GM21515 (cell line): Measurements from ENCODE around the gene LYZL6.
"Not testable (repeated sequence)": the region's sequence is repeated elsewhere in the genome, so short reads cannot be mapped to it uniquely, and the experiment has no call there.

Experiments
- ATAC-seq: cut with Tn5 transposase; IDR thresholded peaks from one replicate; pipeline ENCODE4 v1.9.1; 2021; ENCODE audit not compliant: unreplicated experiment

Gene LYZL6

DNA sequence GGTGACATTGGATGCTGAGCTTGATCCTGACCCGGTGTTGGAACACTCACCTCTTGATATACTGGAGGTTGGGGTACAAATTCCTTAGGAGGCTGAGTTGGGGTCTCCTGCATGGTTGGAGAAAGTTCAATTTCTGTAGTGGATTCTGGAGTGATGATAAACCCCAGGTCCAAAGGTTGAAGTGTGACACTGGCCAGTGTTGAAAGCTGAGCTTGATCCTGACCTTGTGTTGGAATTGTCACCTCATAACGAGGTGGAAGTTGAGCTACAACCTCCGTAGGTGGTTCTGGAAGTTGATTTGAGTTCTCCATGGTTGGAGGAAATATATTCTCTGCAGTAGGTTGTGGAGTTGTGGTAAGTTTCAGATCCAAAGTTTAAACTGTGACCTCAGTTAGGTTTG, 34.1 kb downstream of the LYZL6 start:
- no peak for ATAC-seq

DNA sequence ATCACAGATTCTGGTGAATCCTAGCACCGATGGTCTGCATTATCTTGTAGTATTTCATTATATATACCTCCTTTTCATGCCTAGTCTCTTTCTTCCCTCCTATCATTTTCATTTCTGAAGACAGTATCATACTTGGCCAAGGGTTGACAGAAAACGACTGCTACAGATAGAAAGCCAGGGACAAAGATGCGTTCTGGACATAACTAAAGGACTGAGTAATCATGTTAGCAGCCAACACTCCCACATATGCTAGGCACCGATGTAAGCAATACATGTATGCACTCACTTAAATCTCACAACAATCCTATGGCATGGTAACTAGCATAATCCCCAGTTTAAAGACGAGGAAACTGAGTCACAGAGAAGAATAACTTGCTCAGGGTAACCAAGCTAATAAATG, 35.8 kb downstream of the LYZL6 start:
- ATAC-seq, result no peak

DNA sequence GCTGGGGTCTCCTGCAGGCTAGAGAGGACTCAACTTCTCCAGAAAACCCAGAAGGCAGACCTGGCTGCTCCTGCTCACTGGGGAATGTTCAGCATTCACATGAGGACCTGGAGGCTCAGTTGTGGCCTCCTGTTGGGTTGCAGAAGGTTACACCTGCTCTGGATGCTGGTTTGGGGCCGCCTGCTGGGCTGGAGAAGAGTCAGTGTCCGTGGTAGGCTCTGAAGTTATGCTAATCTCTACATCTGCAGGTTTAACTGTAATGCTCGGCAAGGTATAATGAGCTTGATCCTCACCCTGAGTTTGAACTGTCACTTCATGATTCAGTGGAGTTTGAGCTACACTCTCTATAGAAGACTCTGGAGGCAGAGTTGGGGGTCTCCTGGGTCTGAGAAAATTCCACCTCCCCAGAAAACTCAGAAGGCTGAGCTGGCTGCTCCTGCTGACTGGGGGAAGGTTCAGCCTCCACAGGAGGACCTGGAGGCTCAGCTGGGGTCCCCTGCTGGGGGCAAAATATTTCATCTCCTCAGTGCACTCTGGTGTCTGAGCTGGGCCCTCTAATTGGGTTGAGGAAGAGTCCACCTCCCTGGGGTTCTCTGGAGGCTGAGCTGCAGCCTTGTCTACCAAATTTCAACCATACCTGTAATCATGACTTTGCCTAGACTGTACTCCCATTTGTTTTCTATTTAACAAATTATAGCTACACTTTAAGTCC, 36.4 kb downstream of the LYZL6 start:
- no peak for ATAC-seq

DNA sequence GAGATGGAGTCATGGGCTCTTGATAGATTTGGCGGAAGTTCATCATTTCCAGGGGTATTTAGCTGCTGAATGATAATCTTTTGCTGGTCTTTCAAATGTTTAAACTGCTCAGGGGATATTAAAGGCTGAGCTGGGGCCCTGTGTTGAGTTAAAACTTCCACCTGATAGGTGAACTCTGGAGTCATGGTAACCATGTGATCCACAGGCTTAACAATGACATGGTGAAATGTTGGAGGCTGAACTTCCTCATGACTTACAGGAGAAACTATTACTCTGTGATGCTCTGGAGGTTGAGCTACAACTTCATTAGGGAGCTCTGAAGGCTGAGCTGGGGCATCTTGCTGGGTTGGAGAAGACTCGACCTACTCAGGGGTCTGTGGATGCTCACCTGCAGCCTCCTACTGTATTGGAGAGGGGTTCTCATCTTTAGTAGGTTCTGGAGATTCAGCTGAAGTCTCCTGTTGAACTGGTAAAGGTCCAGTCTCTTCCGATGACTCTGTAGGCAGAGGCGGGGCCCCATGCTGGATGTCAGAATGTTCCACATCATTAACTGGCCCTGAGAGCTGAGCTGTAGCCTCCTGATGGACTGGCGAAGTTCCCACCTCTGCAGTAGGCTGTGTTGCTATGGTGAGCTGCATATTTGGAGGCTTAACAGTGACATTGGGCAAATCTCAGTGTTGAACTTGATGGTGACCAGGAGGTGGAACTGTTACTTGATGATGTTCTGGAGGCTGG, 37.2 kb downstream of the LYZL6 start:
- no peak for ATAC-seq

DNA sequence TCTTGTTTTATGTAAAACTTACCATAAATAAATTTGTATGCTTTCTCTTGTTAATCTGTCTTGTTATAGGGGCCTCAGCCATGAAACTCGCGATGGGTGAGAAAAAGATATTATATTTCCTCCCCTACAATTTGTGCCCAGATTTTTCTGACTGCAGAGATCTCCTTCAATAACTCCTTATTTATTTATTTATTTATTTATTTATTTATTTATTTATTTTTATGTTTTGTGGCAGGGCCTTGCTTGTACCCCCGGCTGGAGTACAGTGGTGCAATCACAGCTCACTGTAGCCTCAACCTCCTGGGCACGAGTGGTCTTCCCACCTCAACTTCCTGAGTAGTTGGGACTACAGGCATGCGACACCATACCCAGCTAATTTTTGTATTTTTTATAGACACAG, 40.1 kb downstream of the LYZL6 start:
- no peak for ATAC-seq

DNA sequence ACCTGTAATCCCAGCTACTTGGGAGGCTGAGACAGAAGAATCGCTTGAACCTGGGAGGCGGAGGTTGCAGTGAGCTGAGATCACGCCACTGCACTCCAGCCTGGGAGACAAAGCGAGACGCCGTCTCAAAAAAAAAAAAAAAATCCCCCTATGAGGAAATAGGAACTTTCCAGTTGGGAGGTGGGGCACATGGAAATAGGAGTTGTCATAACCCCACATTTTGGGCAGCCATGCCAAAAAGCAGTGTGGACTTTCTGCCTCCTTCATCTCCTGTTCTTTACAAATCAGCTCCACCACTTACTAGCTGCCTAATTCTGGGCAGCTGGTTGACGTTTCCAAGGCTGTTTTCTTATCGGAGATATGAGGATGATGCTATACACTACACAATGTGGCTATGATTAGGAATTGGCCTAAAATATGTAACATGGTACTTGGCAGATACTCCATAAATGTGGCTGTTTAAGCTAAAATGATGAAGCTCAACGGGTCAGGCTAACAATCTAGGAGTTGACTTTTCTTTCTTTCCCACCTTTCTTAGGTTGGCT, 41.8 kb downstream of the LYZL6 start:
- no peak for ATAC-seq

DNA sequence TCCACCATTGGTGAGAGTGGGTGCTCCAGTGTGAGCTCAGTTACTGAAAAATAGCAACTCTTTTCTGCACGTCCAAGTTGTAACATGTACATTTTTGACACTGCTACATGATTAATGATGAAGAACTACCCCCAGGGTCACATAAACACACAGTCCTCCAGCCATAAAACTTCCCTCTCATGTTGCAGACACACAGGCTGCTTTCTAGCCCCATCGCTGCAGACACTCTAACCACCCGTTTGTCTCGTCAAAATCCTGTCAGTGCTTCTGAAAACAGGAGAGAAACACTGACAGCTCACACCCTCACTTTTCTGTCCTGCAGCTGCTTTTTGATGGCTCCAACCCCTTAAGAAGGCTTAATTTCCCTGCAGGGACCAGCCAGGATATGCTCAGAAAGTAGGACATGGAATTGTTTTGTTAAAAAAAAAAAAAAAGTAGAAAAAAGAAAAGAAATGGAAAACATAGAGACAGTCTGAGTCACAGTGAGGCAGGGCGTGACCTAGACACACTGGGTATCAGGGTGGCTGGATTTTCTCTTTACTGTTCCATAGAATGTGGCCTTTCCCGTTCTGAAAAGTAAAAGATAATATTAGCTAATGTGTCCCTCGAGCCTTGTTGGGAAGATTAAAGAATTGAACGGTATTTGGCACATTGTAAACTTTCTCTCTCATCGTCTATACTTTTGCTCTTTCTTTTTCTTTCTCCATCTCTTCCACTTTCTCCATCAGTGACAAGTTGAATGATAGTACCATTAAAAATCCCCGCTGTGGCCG, 42.6 kb downstream of the LYZL6 start:
- ATAC-seq, result no peak

DNA sequence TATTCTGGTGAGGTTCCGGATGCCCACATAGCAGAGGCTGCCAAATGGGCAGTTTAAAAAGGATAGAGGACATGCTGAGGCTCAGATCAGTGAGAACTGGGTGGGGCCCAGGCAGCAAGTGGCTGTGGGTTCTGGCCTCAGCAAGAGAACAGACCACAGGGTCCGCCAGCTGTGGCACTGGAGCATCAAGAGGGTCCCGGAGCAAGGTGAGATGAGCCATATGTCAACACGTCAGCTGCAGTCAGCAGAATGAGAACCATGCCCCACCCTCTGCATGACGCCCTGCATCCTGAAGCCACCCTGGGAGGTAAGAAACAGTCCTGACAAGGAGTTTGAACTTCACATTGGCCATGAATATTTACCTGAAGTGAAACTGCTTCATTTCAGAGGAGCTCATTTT, 43.2 kb downstream of the LYZL6 start:
- no peak for ATAC-seq

DNA sequence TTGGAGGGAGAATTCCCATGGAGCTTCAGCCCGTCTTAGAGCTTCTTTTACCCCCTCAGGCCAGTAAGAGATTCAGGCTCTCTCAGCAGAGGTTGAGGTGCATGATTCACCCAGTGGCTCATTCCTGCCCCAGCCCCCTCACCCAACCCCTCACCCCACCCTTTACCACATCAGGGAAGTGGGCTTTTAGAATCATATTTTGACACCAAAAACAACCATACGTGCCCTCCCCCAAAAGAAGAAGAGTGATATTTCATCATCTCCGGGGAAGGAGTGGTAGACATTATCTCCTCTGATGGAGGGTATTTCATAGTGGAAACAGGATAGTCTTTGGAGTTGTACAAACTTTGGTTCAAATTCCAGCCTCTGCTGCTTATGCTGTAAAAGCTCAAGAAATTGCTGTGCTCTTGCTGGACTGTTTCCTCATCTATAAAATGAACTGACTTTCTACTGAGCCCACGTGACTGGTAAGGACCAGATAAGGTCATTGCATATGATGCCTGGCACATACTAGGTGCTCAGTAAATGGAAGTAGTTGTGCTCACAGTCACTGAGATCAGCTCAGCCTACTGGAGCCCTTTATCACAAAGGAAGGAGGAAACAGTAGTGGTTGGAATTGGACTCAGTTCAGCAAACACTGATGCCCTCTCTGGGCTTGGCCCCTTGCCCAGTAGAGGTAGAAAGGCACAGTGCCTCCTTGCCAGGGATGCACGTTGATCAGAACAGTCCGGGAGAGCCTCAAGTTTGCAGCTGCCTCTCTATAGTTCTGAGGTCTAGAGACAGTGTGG, 45.0 kb downstream of the LYZL6 start:
- no peak for ATAC-seq

DNA sequence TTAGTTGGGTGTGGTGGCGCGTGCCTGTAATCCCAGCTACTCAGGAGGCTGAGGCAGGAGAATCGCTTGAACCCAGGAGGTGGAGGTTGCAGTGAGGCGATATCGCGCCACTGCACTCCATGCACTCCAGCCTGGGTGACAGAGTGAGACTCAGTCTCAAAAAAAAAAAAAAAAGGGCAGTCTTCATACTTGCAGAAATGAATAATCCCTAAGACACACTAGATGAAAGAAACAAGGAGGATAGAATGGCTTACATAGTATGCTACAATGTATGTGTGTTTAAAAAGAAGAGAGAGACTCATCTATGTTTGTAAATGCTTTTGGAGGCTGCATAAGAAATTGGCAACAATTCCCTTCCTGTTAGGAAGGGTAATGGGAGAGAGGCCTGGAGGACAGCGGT, 45.7 kb downstream of the LYZL6 start:
- not testable (repeated sequence) for ATAC-seq

DNA sequence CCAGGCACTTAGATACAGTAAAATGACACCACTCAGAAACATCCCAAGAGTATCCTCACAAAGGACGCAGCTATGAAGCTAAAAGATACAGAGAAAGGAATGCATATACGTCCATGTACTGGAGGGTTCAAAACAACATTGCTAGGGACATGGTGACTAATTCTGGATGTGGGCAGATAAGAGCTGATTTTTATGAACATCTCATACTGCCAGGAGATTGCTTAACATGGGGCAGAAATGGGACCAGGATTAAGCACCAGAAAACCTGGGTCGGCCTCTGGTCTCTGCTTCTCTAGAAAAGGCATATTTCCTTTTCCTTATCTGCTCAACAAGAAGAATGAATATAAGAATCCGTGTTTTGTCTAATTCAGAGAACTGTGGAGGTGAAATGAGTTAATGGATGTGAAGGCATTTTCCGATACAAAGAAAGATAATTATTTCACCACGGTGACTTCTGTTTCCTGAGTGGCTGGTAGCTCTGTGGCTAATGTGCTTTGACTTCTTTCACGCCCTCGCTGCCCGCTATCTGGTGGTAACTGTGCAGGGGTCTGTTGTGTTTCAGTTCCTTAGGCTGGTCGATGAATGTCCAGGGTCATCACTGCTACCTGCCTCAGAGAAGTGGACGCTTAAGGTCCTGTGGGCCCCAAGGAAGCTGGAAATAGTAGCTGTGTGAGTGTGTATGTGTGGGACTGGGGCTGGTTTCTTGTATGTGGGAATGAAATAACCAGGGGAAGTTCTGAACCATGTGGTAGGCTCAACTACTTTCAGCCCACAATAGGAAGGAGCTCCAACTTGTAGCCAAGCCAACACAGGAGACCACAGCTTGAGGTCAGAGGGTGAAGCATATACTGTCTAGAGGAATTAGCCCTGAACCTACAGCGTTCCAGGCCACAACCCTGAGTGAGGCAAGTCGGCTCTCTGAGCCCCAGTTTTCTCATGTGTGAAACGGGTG, 47.6 kb downstream of the LYZL6 start:
- ATAC-seq, result no peak

DNA sequence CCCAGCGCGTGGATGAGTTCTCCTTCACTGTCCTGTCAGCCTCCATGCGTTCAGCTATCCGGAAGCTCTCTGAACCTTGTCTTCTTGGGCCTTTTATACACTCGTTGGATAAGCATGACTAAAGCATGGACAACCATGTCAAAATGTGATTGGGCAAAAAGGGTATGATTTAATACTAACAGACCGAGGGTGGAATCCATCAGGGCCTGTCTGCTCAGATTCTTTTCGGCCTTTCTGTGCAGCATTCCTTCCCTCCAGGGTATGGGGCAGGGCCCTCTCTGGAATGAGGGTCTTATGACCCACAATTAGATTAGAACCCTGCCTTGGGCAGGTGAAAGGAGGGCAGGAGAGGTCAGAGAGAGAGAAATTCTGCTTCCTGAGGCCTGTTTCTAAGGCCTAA, 49.3 kb downstream of the LYZL6 start:
- ATAC-seq, result no peak

DNA sequence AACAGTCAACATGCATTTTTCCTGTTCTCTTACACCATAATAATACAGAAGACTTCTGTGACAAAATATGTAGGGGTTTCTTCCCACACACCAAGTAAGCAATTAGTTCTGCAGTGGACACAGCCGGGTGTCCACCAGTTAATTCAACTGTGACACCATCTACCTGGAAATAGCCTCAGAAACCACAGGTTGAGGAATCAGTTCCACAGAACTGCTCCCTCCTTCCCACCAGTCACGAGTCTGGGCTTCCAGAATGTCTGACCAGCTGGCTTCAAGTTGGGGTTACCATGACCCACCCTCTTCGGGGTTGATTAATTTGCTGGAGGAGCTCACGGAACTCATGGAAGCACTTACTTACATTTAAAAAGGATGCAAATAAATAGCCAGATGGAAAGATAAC, 49.8 kb downstream of the LYZL6 start:
- no peak for ATAC-seq

DNA sequence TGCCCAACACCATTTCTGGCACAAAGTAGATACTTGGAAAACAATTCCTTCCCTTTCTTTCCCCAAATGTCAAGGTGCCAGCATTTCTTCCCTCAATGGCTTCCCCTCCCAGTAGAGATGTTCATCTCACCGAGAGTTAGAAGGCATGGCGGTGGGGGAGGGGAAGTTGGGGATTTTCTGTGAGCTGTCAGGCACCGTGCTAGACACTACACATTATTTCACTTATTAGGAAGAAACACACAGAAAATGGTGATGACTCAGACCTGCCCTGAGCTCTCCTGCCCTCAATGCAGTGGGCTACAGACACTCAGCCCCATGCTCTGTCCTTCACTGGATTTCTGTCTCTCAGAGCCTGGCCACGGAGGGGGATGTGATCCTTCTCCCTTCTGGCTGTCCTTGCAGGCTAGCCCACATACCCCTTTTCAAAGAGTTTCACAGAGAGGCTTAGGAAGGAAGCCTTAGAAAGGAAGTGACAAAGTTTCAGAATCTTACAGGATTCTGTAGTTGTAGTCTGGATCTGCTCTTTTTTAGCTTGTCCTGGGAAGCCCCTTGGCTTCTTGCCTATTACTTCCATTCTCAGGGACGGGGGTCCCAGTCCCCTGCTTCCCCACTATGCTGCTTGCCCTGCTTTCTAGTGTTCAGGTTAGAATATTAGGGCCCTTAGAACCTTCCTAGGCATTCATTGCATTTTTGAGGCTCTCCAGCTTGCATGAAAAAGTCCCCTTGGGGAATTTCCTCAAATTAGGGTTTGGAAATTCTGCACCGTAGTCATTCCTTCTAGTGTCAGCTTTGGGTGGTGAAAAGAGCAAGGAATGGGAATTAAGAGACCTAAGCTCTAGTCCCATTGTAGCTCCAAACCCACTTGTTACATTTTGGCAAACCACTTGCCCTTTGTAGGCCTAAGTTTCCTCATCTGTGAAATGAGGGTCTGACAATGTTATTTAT, 51.1 kb downstream of the LYZL6 start:
- ATAC-seq, result no peak

DNA sequence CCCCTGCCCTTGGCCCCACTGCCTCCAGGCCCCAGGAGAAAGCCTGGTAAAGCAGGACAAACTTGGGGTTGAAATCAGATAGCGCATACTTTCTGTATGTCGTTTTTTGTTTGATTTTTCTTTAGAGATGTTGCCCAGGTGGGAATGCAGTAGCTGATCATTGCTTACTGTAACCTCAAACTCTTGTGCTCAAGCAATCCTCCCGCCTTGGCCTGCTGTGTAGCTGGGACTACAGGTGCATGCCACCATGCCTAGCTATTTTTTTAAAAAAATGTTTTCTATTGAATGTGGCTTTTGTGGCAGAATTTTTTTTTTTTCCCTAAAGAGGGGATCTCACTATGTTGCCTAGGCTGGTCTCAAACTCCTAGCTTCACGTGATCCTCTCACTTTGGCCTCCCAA, 52.2 kb downstream of the LYZL6 start:
- ATAC-seq, result no peak

DNA sequence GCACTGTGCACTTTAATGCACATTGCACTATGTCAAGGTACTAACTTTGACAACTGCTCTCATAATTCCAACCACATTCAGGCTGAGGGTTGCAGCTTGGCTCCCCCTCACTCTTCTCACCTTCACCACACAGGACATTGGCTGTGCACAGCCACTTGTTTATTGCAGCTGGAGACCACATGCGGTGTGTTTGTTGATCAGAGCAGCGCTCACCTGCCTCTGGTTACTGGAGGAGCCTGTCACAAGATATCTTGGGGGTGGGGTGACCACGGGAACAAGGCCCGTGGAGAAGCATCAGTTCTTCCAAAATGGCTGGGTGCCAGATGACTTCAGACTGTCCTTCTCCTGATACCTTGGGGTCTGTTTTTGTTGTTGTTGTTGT, 52.7 kb downstream of the LYZL6 start:
- no peak for ATAC-seq

DNA sequence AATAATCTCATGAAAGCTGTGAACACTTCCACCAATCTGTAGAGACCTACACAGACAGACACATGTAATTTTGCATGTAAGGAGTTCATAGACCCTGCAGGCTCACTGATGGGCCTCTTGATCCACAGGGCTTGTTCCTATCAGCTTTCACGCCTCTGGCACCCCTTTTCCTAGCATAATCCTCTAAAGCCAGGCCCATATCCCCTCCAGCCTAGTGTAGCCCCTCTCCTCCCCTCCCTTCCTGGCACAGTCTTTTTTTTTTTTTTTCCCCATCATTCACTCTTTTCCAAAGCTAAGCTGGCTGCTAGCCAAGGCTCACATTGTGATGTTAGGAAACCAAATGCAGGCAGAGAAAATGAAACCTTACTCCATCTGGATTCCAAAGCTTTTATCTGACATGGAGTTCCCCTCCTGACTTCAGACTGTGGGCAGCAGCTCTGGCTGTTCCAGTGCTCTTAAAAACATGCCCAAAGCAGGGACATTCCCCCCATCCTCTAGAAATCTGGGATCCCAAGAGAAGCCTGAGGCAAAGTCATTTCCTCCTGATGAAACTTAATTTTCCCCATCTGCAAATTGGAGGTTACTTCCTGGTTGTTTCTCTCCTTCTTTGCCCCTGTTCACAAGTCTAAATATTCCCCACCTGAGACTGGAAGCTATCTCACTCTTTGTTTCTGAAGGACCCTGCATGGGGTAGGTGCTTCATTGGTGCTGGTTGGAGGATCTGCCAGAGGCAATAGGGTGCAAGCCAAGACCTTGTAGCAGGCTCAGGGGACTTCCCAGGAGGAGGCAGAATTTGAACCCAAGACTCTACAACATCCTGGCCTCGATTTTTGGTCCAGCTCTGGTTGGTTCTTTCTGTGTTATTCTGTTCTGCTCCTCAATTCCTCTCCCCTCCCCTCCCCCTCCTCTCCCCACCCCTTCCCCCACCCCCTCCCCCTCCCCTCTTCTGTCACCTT, 53.4 kb downstream of the LYZL6 start:
- no peak for ATAC-seq

DNA sequence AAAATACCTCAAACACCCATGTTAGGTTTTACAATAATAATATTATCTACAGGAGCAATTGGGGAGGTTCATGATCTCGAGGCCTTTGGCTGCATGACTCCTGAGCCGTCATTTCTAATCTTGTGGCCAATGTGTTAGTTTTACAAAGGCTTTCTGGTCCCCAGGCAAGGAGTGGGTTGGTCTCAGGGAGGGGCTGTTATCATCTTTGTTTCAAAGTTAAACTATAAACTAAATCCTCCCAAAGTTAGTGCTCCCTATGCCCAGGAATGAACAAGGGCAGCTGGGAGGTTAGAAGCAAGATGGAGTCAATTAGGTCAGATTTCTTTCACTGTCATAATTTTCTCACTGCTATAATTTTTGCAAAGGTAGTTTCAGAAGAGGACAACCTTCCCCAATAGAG, 54.3 kb downstream of the LYZL6 start:
- no peak for ATAC-seq
